GM21360 (cell line): ENCODE data around the gene PLEKHJ1.
"Not testable (repeated sequence)": the region's sequence is repeated elsewhere in the genome, so short reads cannot be mapped to it uniquely, and the experiment has no call there.

Experiments used
- ATAC-seq: cut with Tn5 transposase; IDR thresholded peaks from one replicate; pipeline ENCODE4 v1.9.1; 2021; ENCODE audit warnings: mild to moderate bottlenecking, moderate library complexity; ENCODE audit not compliant: unreplicated experiment

The PLEKHJ1 gene

GRCh38 chr19:2236314-2237050 is at the start of gene PLEKHJ1, which contains the start of gene SF3A2:
TSS of gene PLEKHJ1 (minus strand) at chr19:2236329. CDS start at chr19:2236248, 81 bp downstream.
TSS of gene SF3A2 (plus strand) at chr19:2236824. CDS start at chr19:2243419, 6,595 bp downstream.
- ATAC-seq: peak; percentile 57

- ATAC-seq: no peak
Observed at GRCh38 chr19:2283835-2284507, 47.8 kb upstream of the PLEKHJ1 start.

GRCh38 chr19:2282862-2283237 is 46.7 kb upstream of the PLEKHJ1 start:
- no peak for ATAC-seq

GRCh38 chr19:2282062-2282861 is 46.1 kb upstream of the PLEKHJ1 start, which contains the start of gene PEAK3:
TSS of gene PEAK3 (minus strand) at chr19:2282175. CDS start at chr19:2280931, 1,244 bp downstream.
- no peak for ATAC-seq

GRCh38 chr19:2281265-2282061 is 45.3 kb upstream of the PLEKHJ1 start:
- ATAC-seq: not testable (repeated sequence)

- no peak for ATAC-seq
Observed at GRCh38 chr19:2280633-2281264, 44.6 kb upstream of the PLEKHJ1 start.

GRCh38 chr19:2278459-2279158 is 42.5 kb upstream of the PLEKHJ1 start:
- no peak for ATAC-seq

GRCh38 chr19:2277138-2277537 is 41.0 kb upstream of the PLEKHJ1 start:
- no peak for ATAC-seq

- ATAC-seq: no peak
Observed at GRCh38 chr19:2276429-2276986, 40.4 kb upstream of the PLEKHJ1 start.

- no peak for ATAC-seq
Observed at GRCh38 chr19:2275588-2276428, 39.7 kb upstream of the PLEKHJ1 start.

GRCh38 chr19:2274931-2275535 is 38.9 kb upstream of the PLEKHJ1 start:
- ATAC-seq: no peak

- ATAC-seq: no peak
Observed at GRCh38 chr19:2274185-2274711, 38.1 kb upstream of the PLEKHJ1 start.

- ATAC-seq: no peak
Observed at GRCh38 chr19:2273356-2274184, 37.4 kb upstream of the PLEKHJ1 start.

GRCh38 chr19:2271234-2272103 is 35.3 kb upstream of the PLEKHJ1 start:
- ATAC-seq: no peak

- no peak for ATAC-seq
Observed at GRCh38 chr19:2270423-2271233, 34.5 kb upstream of the PLEKHJ1 start.
